GM04504 (cell line): ENCODE measurements around the gene FAM184B.
"Not testable (repeated sequence)": the region's sequence is repeated elsewhere in the genome, so short reads cannot be mapped to it uniquely, and the experiment has no call there.

Experiments
- DNase-seq: peaks from one replicate; pipeline ENCODE4 v3.0.0-alpha.2; 2012; ENCODE audit warnings: low read depth

The FAM184B gene

GRCh38 chr4:17682222-17682566, 99.2 kb downstream of the FAM184B start:
- no peak for DNase-seq

GRCh38 chr4:17681281-17682221, 99.9 kb downstream of the FAM184B start:
- no peak for DNase-seq

DNA sequence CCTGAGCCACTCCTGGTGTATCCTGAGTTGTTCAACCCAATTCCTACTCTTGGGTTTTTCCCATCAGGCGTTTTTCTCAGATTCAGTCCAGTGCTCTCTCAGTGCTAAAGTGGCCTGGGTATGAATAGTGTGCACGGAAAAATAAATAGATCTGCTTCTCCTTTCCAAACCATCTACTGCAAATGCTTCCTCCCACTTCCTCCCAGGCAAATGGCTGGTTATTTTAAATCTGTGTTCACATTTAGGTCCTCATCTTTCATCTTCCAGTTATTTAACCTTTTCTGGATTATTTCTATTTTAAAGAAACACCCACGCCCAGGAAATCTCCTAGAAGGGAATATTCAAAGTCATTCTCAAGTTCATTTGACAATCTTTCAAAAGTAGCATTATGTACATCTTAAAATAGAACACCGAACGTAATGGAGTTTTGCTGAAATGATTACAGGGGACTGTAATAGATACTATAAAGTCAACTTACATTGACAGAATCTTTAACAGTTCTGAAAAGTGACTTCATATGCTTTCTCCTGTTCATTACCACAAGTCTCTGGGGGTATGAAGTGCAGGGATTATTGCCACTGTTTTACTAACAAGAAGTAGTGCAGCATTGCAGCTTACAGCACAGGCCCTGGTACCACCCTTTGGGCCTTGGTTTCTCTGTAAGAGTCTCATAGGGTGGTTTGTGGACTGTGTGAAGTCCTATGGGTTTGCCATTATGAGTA, 100.7 kb downstream of the FAM184B start:
- DNase-seq = no peak

GRCh38 chr4:17670423-17670822, 111.0 kb downstream of the FAM184B start:
- no peak for DNase-seq

- no peak for DNase-seq
Measured at GRCh38 chr4:17667653-17668201, 113.7 kb downstream of the FAM184B start.

- DNase-seq = no peak
Measured at GRCh38 chr4:17667253-17667652, 114.2 kb downstream of the FAM184B start.

GRCh38 chr4:17665852-17666251, 115.6 kb downstream of the FAM184B start:
- DNase-seq = no peak

- DNase-seq = no peak
Measured at GRCh38 chr4:17665346-17665745, 116.1 kb downstream of the FAM184B start.

DNA sequence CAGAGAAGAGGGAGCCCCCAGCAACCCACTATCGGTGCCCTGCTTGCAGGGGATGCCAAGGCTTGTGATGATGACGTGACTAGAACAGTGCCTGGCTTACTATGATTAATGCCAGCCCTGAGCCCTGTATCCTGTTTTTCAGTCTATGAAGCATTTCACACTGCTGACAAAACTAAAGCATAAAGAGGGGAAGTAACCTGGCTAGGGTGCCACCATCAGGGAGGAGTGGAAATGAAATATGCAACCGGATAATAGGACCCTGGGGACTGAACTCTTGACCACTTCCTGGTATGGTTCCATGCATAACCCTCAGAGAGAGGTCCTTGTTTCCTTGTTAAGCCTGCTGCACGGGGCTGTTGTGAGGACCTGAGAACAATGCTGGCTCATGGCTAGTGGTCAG, 116.7 kb downstream of the FAM184B start:
- DNase-seq = no peak

GRCh38 chr4:17662694-17663093, 118.7 kb downstream of the FAM184B start:
- DNase-seq = peak; percentile 3

- not testable (repeated sequence) for DNase-seq
Measured at GRCh38 chr4:17659196-17659595, 122.2 kb downstream of the FAM184B start.

GRCh38 chr4:17657849-17658248, 123.6 kb downstream of the FAM184B start:
- DNase-seq = no peak

- DNase-seq = no peak
Measured at GRCh38 chr4:17657090-17657489, 124.3 kb downstream of the FAM184B start.

DNA sequence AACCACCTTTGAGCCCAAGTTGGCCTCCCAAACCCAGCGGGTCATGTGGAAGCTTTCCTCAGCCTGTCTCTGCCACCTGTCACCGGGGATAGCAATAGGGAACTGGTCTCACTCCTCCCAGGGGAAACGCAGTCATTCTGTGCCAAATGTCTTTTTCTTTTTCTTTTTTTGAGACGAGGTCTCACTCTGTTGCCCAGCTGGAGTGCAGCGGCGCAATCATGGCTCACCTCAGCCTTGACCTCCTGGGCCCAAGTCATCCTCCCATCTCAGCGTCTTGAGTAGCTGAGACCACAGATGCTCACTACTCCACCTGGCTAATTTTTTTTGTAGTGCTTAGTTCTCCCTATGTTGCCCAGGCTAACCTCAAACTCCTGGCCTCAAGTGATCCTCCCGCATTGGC, 126.7 kb downstream of the FAM184B start:
- DNase-seq = no peak

- no peak for DNase-seq
Measured at GRCh38 chr4:17650406-17650805, 131.0 kb downstream of the FAM184B start.

GRCh38 chr4:17647927-17648326, 133.5 kb downstream of the FAM184B start:
- no peak for DNase-seq

- no peak for DNase-seq
Measured at GRCh38 chr4:17647176-17647806, 134.1 kb downstream of the FAM184B start.

- DNase-seq = no peak
Measured at GRCh38 chr4:17646693-17647092, 134.7 kb downstream of the FAM184B start.

DNA sequence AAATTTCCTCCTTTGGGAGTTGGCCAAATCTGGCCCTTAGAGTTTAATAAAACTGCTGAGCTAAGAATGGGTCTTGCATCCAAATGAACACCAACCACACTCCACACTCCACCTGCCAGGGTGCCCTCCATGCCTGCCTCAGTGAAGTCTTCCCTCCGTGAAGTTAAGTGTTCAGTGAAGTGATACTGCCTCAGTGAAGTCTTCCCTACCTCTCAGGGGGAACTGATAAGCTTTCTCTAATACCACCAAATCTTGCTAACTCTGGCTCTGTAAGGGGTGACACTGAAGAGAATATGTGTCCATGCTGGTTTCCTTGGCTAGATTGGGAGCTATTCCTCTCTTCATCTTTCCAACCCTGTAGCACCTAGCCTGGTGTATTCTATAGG, 139.0 kb downstream of the FAM184B start:
- no peak for DNase-seq

DNA sequence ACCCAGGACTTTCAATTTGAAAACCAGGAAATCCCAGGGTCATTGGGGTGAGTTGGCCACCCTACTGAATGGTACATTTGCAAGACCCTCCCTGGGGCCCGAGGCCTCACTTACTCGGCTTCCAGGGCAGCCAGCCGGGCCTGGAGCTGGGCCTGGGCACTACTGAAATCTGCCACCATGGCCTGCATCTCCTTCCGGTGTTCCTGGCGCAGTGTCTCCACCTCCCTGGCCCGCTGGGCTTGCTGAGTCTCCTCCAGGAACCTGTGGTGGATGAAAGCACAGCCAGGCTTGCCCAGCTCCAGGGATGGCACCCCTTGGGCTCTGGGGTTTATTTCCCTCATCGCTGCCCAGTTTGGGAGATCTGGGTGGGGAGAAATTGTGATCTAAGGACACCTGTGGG, 142.3 kb downstream of the FAM184B start:
- no peak for DNase-seq

DNA sequence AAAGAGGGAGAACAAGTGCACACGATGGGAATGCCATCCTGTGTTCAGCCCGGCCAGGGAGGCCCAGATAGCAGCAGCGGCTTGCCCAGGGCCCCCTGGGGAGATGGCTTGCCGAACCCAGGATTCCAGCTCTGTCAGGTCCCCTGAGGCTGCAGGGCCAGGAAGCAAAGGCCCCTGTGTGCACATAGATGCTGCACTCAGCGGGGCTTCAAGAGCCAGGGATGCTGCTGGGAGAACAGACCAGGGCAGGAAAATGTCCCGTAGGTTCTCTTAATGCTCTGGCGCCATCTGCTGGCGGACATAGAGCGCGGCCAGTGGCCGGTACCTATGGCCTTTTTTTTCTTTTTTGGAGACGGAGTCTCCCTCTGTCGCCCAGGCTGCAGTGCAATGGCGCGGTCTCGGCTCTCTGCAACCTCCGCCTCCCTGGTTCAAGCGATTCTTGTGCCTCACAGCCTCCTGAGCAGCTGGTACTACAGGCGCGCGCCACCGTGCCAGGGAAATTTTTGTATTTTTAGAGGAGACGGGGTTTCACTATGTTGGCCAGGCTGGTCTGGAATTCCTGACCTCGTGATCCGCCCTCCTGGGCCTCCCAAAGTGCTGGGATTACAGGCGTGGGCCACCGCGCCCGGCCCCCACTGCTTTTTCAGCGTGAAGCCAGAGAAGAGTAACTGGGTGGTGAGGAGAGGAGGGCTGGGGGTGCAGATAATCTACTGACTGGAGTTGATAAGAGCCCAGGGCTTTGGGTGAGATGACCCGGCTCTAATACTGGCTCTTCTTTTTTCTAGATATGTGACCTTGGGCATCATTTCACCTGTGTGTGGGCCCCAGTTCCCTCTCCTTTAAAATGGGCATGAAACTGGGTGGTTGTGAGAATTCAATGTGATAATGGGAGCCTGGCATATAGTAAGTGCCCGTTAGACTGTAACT, 144.5 kb downstream of the FAM184B start:
- peak; percentile 43 for DNase-seq

- no peak for DNase-seq
Measured at GRCh38 chr4:17636341-17636695, 145.1 kb downstream of the FAM184B start.
